NCI-H748 treated with DMSO at 0.1 percent for 48 hours (cell line): ENCODE data around the gene CDK6.

Source experiments
- DNase-seq: peaks from one replicate; lab custom pipeline; 2025; lab: John Stamatoyannopoulos, UW

CDK6 gene

DNA sequence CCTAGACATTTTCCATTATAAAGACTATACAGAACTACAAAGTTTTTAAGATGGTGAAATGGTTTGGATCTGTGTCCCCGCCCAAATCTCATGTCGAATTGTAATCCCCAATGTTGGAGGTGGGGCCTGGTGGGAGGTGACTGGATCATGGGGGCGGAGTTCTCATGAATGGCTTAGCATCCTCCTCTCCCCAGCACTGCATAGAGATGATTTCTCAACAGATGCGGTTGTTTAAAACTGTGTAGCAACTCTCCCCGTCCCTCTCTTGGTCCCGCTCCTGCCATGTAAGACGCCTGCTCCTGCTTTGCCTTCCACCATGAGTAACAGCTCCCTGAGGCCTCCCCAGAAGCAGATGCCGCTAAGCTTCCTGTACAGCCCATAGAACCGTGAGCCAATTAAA is 247.8 kb downstream of the CDK6 start:
- DNase-seq: no peak

DNA sequence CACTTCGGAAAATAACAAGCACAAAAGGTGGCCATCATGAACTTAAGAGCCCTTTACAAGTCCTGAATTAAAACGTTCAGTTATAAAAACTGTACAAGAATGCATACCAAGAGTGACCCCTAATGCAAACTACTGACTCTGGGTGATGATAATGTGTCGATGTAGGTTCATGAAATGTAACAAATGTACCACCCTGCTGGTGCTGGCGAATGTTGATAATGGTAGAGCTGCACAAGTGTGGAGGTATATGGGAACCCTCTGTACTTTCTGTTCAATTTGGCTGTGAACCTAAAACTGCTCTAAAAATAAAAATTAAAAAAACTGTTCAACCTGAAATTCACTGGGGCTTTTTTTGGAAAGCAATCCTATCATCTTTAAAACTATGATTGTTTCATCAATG is 249.5 kb downstream of the CDK6 start:
- DNase-seq: no peak

DNA sequence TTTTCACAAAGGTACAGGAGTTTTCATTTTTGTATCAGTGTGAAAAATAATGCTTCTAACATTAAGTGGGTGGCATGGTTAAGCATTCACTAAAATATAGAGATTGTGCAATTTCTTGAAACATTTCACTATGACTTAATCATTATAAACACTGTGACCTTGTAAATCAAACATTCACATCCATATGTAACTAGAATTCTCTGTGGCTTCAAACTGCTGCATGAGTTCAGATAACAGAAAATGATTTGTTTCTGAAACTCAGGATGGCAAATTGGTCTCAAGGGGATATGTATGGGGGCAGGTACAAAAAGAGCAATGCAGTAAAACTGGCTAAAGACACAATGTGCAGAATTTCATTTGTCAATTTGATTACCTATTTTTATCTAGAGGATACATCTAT is 250.0 kb downstream of the CDK6 start:
- DNase-seq: no peak

DNA sequence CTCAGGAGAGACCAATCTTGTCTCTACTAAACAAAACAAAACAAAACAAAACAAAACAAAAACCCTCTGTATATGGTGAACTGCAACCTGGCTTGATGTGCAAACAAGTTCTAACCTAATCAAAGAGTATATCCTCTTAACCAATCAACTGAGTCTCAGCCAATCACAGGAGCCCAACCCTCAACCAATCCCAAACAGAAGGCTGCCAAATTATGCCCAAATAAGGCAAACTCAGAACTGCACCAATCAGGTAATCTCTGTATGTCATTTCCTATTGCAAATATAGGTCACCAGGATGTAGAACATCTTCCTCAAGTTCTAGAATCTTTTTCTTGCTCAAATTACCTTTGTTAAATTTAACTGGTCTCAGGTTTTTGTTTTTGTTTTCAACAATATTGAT is 251.4 kb downstream of the CDK6 start:
- DNase-seq: no peak

DNA sequence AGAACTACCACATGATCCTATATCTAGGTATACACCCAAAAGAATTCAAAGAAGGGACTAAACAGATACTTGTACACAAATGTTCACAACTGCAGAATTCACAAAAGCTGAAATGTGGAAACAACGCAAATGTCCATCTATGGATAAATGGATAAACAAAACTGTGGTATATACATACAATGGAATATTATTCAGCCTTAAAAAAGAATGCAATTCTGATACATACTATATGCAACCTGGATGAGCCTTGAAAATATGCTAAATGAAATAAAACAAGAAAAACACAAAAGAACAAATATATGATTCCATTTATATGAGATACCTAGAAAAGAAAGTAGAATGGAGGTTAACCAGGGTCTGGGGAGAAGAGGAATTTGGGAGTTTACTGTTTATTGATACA is 253.4 kb downstream of the CDK6 start:
- DNase-seq: no peak

DNA sequence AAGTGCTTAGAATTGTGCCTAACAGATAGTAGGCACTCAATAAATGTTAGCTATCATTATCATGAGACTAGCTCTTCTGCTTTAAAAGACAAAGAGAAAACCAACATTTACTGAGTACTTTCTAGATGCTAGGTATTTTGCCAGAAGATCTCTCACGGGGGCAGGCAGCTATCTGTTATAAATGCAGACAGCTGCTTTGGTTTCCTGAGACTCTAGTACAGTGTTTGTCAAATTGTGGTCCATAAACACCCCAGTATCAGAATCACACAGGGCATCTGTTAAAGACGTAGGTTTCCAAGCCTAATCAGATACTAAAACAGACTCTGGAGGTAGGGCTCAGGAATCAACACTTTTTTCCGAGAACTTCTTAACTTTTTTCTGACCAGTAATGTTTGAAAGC is 260.1 kb downstream of the CDK6 start:
- DNase-seq: no peak

DNA sequence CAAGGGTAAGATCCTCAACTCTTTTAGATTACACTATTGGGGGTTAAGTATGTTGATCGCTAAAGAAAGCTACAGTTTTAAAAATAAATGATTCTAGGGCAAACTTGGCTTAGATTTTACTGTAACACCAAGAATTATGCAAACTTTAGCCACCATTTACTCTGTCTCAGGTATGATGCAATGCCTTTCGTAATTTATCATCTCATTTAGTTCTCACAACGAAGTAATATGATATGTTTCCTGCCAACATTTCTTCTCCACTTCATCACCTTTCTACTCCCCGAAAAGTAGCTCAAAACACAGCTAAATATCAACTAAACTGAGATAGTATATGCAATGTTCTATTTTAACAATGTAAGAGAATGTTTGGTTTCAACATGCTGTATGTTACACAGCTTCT is 267.2 kb downstream of the CDK6 start:
- no peak for DNase-seq

DNA sequence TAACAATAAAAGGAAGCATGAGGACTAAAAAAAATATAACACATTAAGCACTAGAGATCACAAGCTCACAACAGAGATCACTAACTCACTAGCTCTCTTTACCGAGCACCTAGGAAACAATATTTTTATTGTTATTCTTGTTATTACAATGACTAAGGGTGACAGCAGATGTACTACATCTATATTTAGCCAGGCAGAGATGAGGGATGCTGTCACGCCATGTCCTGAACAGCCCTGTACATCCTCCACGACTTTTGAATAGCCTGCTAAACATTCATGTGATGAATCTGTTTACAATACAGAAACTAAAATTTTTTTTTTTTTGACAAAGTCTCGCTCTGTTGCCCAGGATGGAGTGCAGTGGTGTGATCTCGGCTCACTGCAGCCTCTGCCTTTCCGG is 268.9 kb downstream of the CDK6 start:
- DNase-seq: no peak

DNA sequence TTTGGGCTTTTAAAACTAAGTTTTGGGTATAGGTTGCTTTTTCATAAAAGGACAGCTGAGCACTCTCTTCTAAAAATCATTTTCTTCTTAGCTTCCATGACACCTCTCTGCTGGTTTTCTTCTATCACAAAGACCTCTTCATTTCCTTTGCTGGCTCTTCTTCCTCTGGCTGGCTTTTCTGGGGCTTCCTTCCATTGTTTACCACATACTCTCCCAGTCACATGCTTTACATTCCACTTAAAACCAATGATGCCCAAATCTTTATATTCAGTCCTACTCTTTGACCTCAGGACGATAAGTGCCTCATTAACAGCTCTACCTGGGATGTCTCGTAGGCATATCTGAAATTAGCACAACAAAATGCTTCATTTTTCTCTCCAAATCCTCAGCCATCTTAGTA is 273.0 kb downstream of the CDK6 start:
- no peak for DNase-seq

DNA sequence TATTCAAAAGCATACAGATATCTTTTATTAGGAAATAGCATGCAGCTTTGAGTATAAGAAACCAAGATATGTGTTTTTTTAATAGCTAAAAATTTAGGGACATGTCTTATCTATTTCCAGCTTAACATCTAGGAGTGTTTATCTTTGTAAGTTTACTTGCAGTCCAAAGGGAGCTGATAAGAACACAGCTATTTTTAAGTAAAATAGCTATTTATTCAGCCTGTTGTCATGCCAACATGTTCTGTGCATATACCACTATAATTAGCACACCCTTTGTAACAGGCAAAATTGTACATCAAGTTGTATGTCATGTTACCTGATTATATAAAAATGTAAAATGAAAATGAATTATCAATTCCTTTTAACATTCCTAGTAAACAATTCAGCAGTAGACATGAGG is 275.8 kb downstream of the CDK6 start:
- DNase-seq: no peak

DNA sequence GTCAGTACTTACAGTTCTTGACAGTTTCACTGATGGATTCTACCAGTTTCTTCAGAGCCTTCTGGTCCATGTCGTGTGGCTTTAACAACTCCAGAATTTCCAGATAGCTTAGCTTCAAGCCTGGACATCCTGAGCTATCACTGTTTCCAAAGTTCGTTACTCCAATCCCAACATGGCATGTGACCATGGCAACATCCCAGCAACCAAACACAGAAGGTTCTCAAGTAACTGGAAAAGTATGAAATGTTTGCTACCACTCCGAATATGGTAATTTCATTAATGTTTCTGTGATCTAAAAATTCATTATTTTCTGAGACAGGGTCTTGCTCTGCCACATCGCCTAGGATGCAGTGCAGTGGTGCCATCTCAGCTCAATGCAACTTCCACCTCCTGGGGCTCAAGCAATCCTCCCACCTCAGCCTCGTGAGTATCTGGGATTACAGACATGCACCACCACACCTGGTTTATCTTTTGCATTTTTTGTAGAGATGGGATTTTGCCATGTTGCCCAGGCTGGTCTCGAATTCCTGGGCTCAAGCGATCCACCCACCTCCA is 278.5 kb downstream of the CDK6 start:
- DNase-seq: no peak

DNA sequence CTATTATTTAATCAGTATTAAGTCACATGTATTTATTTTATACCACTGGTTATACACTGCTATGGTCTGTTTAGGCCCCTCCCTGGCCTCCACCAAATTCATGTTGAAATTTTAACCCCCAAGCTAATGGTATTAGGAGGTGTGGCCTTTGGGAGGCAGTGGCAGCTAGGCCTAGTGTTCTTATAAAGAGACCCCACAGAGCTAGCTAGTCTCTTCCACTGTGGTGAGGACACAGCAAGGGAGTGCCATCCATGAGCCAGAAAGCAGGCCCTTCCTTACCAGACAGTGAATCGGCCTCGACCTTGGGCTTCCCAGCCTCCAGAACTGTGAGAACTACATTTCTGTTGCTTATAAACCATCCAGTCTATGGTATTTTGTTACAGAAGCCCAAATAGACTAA is 279.1 kb downstream of the CDK6 start:
- DNase-seq: no peak
